ENCODE data around the gene CLIC5. TPM values are rescaled to one million over a fixed set of nuclear protein-coding genes. Genes with fewer than 3 reads are reported as not detected.

The CLIC5 gene
- polyA plus RNA-seq, 1 donor = 111 TPM

GRCh38 chr6:45845567-45845966 is 170.1 kb downstream of the CLIC5 start:
- Histone ChIP-seq H3K4me3 (ENCODE audit: low read length) (no peak overlapping the region), H3K27ac (ENCODE audit: low read length) (no peak overlapping the region), H3K27me3 (ENCODE audit: control insufficient read depth, insufficient read depth, low read length) (no peaks in the 10 kb centered on the region), H3K36me3 (ENCODE audit: control insufficient read depth, insufficient read depth, low read length) (no peaks in the 10 kb centered on the region), H3K4me1 (ENCODE audit: control insufficient read depth, insufficient read depth, low read length) (no peaks in the 10 kb centered on the region), H3K9me3 (ENCODE audit: control insufficient read depth, low read depth, low read length) (no peaks in the 10 kb centered on the region)
- no peak for DNase-seq
- WGBS (ENCODE audit: insufficient coverage, low lambda C conversion rate) = no CpG with 5 or more reads among the region's 1 CpG

GRCh38 chr6:45844986-45845385 is 170.7 kb downstream of the CLIC5 start:
- H3K4me1 ChIP-seq (ENCODE audit: control insufficient read depth, insufficient read depth, low read length) = no peaks in the 10 kb centered on the region
- no peak overlapping the region for H3K4me3 ChIP-seq (ENCODE audit: low read length)
- no peaks in the 10 kb centered on the region for H3K9me3 ChIP-seq (ENCODE audit: control insufficient read depth, low read depth, low read length)
- no peaks in the 10 kb centered on the region for H3K27me3 ChIP-seq (ENCODE audit: control insufficient read depth, insufficient read depth, low read length)
- no peaks in the 10 kb centered on the region for H3K36me3 ChIP-seq (ENCODE audit: control insufficient read depth, insufficient read depth, low read length)
- no peak for DNase-seq
- 85% methylated on average over 5 of the region's 8 CpGs for WGBS (ENCODE audit: insufficient coverage, low lambda C conversion rate)
- H3K27ac ChIP-seq (ENCODE audit: low read length) = no peak overlapping the region

GRCh38 chr6:45843848-45844521 is 171.7 kb downstream of the CLIC5 start:
- 83% methylated on average over 1 of the region's 8 CpGs for WGBS (ENCODE audit: insufficient coverage, low lambda C conversion rate)
- DNase-seq = no peak
- H3K27me3 ChIP-seq (ENCODE audit: control insufficient read depth, insufficient read depth, low read length) = no peaks in the 10 kb centered on the region

GRCh38 chr6:45841062-45841461 is 174.6 kb downstream of the CLIC5 start:
- Histone ChIP-seq H3K4me3 (ENCODE audit: low read length) (no peak overlapping the region), H3K36me3 (ENCODE audit: control insufficient read depth, insufficient read depth, low read length) (no peaks in the 10 kb centered on the region), H3K27me3 (ENCODE audit: control insufficient read depth, insufficient read depth, low read length) (no peaks in the 10 kb centered on the region), H3K27ac (ENCODE audit: low read length) (no peak overlapping the region), H3K4me1 (ENCODE audit: control insufficient read depth, insufficient read depth, low read length) (no peaks in the 10 kb centered on the region), H3K9me3 (ENCODE audit: control insufficient read depth, low read depth, low read length) (no peaks in the 10 kb centered on the region)
- WGBS (ENCODE audit: insufficient coverage, low lambda C conversion rate) = no CpG with 5 or more reads among the region's 3 CpGs
- DNase-seq = no peak

More at GRCh38 chr6:45843848-45844521, 171.7 kb downstream of the CLIC5 start:
- H3K4me3 ChIP-seq (ENCODE audit: low read length) = no peak overlapping the region
- H3K4me1 ChIP-seq (ENCODE audit: control insufficient read depth, insufficient read depth, low read length) = no peaks in the 10 kb centered on the region
- no peaks in the 10 kb centered on the region for H3K9me3 ChIP-seq (ENCODE audit: control insufficient read depth, low read depth, low read length)
- no peaks in the 10 kb centered on the region for H3K36me3 ChIP-seq (ENCODE audit: control insufficient read depth, insufficient read depth, low read length)
- no peak overlapping the region for H3K27ac ChIP-seq (ENCODE audit: low read length)

- Histone ChIP-seq H3K4me3 (ENCODE audit: low read length) (no peak overlapping the region), H3K27me3 (ENCODE audit: control insufficient read depth, insufficient read depth, low read length) (no peaks in the 10 kb centered on the region), H3K9me3 (ENCODE audit: control insufficient read depth, low read depth, low read length) (no peaks in the 10 kb centered on the region), H3K36me3 (ENCODE audit: control insufficient read depth, insufficient read depth, low read length) (no peaks in the 10 kb centered on the region), H3K4me1 (ENCODE audit: control insufficient read depth, insufficient read depth, low read length) (no peaks in the 10 kb centered on the region), H3K27ac (ENCODE audit: low read length) (no peak overlapping the region)
- no peak for DNase-seq
- no CpG with 5 or more reads among the region's 2 CpGs for WGBS (ENCODE audit: insufficient coverage, low lambda C conversion rate)
Observed at GRCh38 chr6:45838996-45839395, 176.7 kb downstream of the CLIC5 start.

- Histone ChIP-seq H3K4me1 (ENCODE audit: control insufficient read depth, insufficient read depth, low read length) (no peaks in the 10 kb centered on the region), H3K27ac (ENCODE audit: low read length) (no peak overlapping the region), H3K27me3 (ENCODE audit: control insufficient read depth, insufficient read depth, low read length) (no peaks in the 10 kb centered on the region), H3K9me3 (ENCODE audit: control insufficient read depth, low read depth, low read length) (no peaks in the 10 kb centered on the region), H3K36me3 (ENCODE audit: control insufficient read depth, insufficient read depth, low read length) (no peaks in the 10 kb centered on the region), H3K4me3 (ENCODE audit: low read length) (no peak overlapping the region)
- DNase-seq = no peak
- WGBS (ENCODE audit: insufficient coverage, low lambda C conversion rate) = no CpG with 5 or more reads among the region's 2 CpGs
Observed at GRCh38 chr6:45838451-45838850, 177.2 kb downstream of the CLIC5 start.

GRCh38 chr6:45837541-45838200 is 178.0 kb downstream of the CLIC5 start:
- Histone ChIP-seq H3K9me3 (ENCODE audit: control insufficient read depth, low read depth, low read length) (no peaks in the 10 kb centered on the region), H3K27me3 (ENCODE audit: control insufficient read depth, insufficient read depth, low read length) (no peaks in the 10 kb centered on the region), H3K27ac (ENCODE audit: low read length) (no peak overlapping the region), H3K36me3 (ENCODE audit: control insufficient read depth, insufficient read depth, low read length) (no peaks in the 10 kb centered on the region), H3K4me3 (ENCODE audit: low read length) (no peak overlapping the region), H3K4me1 (ENCODE audit: control insufficient read depth, insufficient read depth, low read length) (no peaks in the 10 kb centered on the region)
- WGBS (ENCODE audit: insufficient coverage, low lambda C conversion rate) = no CpG with 5 or more reads among the region's 5 CpGs
- DNase-seq = no peak

GRCh38 chr6:45836984-45837383 is 178.7 kb downstream of the CLIC5 start:
- H3K4me1 ChIP-seq (ENCODE audit: control insufficient read depth, insufficient read depth, low read length) = no peaks in the 10 kb centered on the region
- no peak for DNase-seq
- no peaks in the 10 kb centered on the region for H3K36me3 ChIP-seq (ENCODE audit: control insufficient read depth, insufficient read depth, low read length)
- H3K9me3 ChIP-seq (ENCODE audit: control insufficient read depth, low read depth, low read length) = no peaks in the 10 kb centered on the region
- no peak overlapping the region for H3K4me3 ChIP-seq (ENCODE audit: low read length)
- no peaks in the 10 kb centered on the region for H3K27me3 ChIP-seq (ENCODE audit: control insufficient read depth, insufficient read depth, low read length)
- no peak overlapping the region for H3K27ac ChIP-seq (ENCODE audit: low read length)
- no CpG with 5 or more reads among the region's 5 CpGs for WGBS (ENCODE audit: insufficient coverage, low lambda C conversion rate)

GRCh38 chr6:45836438-45836824 is 179.2 kb downstream of the CLIC5 start:
- WGBS (ENCODE audit: insufficient coverage, low lambda C conversion rate) = no CpG with 5 or more reads among the region's 4 CpGs
- DNase-seq = no peak
- Histone ChIP-seq H3K27me3 (ENCODE audit: control insufficient read depth, insufficient read depth, low read length) (no peaks in the 10 kb centered on the region), H3K9me3 (ENCODE audit: control insufficient read depth, low read depth, low read length) (no peaks in the 10 kb centered on the region), H3K36me3 (ENCODE audit: control insufficient read depth, insufficient read depth, low read length) (no peaks in the 10 kb centered on the region), H3K4me3 (ENCODE audit: low read length) (no peak overlapping the region), H3K27ac (ENCODE audit: low read length) (no peak overlapping the region), H3K4me1 (ENCODE audit: control insufficient read depth, insufficient read depth, low read length) (no peaks in the 10 kb centered on the region)

- no peak overlapping the region for H3K4me3 ChIP-seq (ENCODE audit: low read length)
- WGBS (ENCODE audit: insufficient coverage, low lambda C conversion rate) = no CpG with 5 or more reads among the region's 4 CpGs
Observed at GRCh38 chr6:45835721-45836437, 179.8 kb downstream of the CLIC5 start.

More at GRCh38 chr6:45835721-45836437, 179.8 kb downstream of the CLIC5 start:
- H3K27me3 ChIP-seq (ENCODE audit: control insufficient read depth, insufficient read depth, low read length) = no peaks in the 10 kb centered on the region
- no peaks in the 10 kb centered on the region for H3K9me3 ChIP-seq (ENCODE audit: control insufficient read depth, low read depth, low read length)
- H3K36me3 ChIP-seq (ENCODE audit: control insufficient read depth, insufficient read depth, low read length) = no peaks in the 10 kb centered on the region
- DNase-seq = no peak
- H3K4me1 ChIP-seq (ENCODE audit: control insufficient read depth, insufficient read depth, low read length) = no peaks in the 10 kb centered on the region
- no peak overlapping the region for H3K27ac ChIP-seq (ENCODE audit: low read length)

All from large intestine (tissue), 3 donors.